GM19324 (cell line): ENCODE data around the gene NFIX.

Experiments used
- ATAC-seq: cut with Tn5 transposase; IDR thresholded peaks from one replicate; pipeline ENCODE4 v1.9.1; 2021; ENCODE audit warnings: mild to moderate bottlenecking, moderate library complexity; ENCODE audit not compliant: unreplicated experiment, low FRiP score

NFIX gene

DNA sequence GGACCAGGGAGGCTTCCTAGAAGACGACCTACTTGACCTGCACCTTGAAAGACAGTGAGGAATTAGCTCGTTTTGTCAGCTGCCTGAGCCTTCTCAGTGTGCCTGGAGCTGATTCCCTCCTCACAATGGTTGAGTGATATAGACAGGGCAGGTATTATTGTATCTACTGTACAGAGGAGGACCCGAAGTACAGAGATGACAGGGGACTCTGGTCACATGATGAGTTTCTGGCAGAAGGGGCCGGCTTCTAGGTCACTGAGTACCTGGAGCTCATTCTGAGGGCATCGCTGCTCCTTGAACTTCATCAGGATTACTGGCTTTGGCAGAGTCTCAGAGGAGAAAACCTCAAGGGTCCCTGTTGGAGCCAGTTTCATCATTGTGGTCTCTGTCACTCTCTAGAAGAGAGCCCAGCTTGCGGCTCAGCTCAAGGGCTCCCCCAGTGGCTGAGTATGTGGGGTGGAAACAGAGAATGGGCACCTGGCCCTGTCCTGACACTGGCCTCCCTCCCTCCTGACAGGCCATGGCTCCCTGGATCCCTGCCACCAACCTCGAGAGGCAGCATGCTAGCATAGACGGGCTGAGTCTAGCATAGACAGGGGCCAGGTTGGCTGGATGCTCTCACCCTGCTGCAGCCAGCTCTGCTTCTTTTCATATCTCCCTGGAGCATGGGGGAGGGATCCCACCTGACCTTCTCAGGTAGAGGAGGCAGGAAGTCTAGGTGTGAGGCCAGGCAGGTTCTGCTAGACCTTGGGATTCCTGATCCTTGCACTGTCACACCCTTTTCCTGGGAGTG is 38.7 kb downstream of the NFIX start:
- no peak for ATAC-seq

DNA sequence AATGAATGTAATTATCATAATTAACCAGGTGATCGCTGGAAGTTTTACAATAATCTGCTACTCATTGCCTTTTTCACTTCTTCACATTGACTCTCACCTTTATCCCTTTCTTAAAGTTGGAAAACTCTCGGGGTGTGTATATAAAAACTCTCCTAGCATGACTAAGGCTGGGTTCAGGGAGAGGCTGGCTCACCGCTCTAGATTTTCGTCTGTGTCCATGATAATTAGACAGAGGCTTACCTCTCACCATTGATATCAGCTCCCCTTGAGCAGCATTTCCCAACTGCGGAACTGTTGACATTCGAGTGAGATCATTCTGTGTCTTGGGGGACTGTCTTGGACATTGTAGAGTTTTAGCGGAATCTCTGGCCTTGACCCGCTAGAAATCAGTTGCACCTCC is 39.4 kb downstream of the NFIX start:
- no peak for ATAC-seq

DNA sequence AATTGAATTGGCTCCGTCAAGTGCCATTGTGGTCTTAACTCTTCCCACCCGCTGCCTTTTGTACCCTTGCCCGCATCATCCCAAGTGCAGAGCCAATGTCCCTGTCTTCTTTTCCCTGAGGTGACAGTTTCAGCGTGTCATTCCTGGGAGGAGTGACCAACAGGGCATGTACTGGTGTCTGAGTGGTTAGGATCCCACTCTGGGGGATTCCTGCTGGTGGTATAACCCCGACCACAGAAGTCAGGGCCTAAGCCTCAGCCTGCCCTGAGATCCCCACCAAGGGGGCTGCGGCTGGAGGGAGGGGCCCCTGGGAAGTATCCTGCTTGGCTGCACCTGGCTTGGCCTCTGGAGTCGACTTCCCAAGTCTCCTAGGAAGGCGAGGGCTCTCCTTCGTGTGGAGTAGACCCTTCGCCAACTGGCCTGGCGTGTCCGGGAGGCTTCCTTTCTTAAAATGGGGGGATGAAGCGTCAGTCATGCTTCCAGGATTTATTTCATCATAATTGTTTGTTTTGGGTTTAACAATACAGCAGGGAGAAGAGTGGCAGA is 40.6 kb downstream of the NFIX start:
- no peak for ATAC-seq

DNA sequence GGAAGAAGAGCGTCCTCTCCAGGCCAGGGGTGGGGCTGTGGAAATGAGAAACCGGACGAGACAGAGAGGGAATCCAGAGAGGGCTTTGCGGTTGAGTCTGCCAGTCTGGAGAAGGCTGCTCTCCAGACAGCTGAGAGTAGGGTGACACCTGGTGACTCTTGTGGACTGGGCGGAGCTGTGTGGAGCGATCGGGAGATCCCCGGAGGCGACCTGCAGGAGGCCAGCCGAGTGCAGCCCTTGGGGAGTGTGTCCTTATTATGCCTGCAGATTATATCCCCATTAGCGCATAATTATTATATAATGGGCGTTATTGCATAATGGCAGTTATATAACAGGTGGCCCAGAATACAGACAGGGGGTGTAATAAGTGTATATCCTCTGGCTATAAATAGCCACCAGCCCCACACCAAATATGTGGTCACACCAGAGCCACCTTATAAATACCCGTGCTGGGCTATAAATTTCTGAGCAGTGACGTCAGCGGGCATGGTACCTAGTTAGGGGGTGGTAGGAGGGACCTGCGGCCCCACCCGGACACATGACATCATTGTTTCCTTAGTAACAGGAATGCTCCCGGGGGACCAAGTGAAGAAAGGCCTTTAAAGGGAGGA is 41.2 kb downstream of the NFIX start:
- ATAC-seq, result no peak

DNA sequence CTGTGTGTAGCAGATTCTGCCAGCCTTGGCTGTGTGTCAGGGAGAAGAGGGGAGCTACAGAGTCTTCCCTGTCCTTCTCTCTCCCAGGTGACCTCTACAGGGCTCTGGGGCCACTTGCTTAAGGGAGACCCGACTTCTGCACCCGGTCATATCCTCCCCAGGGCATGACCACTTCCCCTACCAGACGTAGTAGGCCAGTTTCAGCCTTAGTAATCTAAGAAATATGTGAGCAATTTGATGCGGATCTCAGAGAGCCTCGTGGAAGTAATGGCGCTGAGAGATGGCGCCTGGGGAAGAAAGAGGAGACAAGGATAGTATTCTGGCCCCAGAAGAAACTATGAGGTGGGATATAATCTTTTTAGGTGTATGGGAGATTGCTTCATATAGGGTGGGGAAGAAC is 41.9 kb downstream of the NFIX start:
- ATAC-seq, result no peak

DNA sequence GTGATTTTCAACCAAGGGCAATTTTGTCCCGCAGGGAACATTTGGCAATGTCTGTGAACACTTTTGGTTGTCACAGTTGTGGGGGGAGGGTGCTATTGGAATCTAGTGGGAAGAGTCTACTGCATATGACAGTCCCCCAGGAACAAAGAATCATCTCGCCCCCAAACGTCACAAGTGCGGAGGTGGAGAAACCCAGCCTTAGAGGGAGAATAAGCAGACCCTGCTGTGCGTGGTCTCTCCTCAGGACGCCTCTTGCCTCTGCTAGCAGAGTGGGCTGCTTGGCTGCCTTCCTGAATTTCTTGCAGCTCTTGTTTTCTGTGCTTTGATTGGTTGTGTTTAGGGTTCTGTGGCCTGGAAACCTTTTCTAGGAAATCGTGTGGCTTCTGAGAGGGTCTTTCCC is 42.5 kb downstream of the NFIX start:
- no peak for ATAC-seq

DNA sequence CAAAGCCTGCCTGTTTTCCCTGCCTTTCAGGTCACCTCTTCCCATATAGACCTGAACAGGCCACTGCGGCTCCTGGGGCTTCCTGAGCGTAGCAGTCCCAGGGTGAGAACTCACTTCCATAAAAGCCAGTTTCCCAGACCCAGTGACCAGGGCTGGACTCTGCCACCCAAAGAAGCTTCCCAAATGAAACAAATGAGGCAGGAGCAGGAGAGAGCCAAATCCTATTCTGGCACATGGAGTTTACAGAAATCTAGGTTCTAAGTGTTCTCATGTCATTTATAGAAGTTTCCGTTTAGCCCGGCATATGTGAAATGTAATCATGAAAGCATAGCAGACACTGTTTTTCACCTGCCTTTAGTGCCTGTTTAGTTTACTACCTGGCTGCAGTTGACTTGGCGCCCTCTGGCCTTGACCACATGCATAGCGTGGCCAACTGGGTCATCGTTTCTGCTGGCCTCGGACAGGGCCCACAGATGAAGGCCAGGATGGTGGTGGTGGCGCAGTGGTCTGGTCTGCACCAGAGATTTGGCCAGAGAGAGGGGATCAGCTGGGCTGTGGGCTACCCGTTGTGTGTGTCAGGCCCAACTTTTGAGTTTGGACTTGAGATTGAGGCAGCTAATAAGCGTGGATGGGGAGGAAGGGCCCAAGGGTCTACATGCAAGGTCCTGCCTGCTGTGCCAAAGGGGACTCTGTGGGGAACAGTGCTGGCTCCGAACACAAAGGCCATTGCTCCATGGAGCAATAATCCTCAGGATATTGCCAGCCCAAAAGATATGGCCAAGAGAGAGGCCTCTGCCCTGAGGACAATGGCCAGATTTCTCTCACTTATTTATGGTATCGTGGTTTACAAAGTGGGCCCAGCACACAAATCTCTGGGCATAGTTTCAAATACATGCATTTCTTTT is 43.3 kb downstream of the NFIX start:
- no peak for ATAC-seq

DNA sequence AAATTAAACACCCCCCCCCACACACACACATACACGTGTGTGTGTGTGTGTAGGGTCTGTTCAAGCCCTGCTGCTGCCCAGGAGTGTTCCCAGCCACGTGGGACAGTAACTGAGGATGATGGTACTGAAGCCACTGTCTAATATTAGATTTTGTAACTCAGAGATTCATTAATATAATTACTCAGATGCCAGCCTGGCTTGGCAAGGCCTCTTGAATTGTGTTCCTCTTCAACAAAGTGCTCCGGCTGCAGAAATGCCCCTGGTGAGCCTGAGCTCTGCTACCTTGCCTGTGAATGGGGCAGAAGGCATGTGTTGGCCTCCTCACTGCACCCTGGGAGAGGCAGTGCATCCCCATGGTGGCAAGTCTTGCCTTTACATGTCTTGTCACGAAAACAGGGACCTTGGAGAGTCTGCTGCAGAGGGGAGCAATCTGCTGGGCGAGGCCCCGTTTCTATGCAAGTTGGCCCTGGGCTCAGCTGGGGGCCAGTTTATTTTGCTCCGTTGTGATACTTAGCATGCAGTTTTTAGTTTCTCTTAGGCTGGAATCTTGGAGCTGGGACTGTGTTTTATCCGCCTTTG is 44.0 kb downstream of the NFIX start:
- no peak for ATAC-seq

DNA sequence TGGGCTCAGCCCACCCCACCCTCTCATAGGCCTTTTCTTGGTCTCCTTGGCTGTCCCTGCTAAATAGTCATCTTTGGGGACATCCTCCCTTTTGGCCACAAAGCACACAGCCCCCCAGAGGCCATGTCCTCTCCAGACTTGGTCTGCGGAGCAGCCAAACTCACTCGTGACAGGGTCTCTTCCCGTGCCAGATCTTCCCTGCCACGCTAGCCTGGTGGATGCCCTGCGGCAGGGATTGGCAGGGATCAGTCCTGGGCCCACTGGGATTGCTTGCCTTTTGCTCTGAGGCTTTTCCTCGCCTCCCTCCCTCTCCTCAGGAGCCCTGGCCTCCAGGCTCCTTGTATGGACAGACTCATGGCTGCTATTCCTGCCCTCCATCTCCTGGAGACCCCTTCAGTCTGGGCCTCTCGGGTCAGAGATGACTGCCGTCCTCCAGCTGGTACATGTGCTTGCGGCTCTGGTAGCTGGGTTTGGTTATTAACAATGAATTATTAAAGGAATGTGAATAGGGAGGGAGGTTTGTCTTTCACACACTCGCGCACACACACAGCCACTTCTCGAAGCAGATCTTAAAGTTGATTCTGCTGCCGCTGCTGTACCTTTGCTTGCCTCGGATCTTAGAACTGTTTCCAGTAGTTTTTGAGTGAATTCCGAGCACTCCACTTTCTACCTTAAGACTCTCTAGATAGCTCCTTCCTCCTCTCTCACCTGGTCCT is 45.1 kb downstream of the NFIX start:
- no peak for ATAC-seq

DNA sequence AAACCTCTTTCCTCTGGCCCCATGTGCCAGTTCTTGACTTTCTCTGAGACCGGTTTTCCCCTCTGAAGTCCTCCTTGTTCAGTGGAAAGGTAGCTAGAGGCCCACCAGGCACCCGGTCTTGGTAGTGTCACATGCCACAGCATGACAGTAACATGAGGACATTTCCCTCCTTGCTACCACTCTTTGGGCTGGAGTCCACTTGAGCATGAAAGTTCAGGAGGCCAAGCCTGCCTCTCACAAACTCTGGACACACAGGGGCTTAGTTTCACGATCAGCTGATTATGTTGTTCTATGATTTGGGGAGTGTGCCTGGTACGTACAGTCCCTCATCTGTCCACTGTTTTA is 45.6 kb downstream of the NFIX start:
- ATAC-seq, result no peak

DNA sequence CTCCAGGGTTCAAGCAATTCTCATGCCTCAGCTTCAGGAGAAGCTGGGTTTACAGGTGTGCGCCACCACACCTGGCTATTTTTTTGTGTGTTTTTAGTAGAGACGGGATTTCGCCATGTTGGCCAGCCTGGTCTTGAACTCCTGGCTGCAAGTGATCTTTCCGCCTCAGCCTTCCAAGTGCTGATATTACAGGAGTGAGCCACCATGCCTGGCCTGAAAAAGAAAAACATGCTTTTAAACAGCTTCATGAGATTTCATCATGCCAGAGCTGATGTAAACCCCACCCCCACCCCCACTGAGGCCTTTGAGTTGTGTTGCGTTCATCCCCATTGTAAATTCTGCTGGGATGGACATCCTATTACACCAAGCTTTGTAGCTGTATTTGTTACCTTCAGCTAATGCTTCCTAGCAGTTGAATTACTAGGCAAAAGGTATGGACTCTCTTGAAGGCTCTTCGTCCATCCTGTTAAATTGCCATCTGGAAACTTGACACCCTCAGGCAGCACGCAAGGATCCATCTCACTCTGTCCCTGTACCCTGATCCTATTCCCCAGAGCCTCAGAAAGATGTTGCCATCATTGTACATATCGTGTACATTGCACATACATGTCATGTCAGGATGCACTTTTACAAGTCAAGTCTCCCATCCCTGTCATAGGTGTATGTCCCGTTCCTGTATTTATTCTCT is 47.3 kb downstream of the NFIX start:
- ATAC-seq, result no peak

DNA sequence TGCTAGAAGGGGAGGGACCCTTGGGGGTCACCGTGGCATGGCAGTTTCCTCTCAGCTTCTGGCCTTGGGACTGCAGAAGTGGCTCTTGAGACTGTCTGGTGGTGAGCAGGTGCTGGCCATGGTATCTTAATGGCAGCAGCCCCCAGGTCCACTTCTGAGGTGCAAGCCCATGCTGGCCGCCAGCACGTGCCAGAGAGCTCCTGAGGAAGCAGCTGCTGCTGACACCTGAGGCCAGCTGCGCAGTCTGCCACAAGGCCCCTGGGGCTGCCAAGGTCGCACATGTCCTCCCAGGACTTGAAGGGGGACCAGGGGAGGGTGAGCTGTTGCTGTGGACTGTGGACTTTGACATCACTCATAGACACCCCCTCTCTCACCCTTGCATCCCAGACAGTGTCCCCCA is 48.0 kb downstream of the NFIX start:
- ATAC-seq, result no peak

DNA sequence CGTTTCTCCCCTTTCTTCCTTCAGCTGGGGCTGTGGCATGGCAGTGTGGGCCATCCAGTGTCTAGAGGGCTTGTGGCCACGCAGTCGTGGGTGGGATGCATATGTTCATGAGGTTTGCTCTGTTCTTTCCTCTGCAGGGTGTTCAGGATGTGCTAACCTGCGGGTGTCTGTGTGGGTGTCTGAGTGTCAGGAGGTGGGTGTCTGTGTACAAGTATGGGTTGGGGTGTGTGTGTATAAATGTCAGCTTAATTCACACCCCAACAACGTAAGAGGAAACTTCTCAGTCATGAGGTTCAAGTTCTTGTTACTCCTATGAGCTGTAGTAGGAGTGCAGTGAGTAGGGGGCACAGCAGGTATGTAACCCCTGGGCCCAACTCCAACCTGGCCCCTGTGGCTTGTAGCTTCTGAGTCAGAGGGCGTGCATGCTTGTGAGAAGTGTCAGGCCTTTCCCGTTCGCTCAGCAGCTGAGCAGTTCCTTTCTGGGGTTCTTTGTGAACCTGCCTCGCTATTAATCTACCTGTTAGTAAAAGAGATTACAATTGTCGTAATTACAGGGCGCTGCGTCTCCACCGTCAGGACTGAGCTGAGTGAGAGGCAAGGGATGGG is 49.1 kb downstream of the NFIX start:
- no peak for ATAC-seq

DNA sequence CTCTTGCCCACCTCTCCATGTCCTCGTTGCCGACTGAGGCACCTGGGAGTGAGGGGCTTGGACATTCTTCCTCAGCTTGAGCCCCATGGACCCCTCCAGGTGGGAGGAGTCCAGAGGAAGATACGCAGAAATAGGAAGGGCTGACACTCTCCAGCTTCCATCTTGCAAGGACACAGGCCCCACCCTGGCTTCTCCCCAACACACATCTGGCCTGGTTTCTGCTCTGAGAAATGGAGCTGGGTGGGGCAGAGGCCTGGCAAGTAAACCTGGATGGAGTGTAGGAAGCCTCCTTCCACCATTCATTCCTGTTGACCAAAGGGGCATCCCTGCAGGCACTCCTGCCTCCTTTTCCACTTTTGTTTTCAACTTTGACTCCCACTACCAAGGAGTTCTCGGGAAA is 50.5 kb downstream of the NFIX start:
- no peak for ATAC-seq

DNA sequence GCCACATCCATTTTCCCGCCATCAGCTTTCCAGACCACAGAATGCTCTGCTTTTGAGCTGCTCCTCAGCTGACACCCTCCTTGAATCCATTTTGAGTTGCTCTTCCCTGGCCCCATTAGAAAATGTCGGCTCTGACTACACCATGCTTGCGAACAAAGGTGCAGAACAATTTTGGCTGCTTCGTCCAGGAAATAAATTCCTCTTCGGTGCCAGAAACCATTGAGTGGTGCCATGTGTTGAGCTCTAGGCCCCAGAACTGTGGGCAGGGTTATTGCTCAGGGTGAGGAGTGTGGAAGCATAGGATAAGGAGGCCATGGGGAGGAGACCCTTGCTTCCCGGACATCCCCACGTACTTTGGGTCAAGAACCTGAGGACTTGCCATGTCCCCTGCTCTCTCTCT is 52.1 kb downstream of the NFIX start:
- no peak for ATAC-seq

DNA sequence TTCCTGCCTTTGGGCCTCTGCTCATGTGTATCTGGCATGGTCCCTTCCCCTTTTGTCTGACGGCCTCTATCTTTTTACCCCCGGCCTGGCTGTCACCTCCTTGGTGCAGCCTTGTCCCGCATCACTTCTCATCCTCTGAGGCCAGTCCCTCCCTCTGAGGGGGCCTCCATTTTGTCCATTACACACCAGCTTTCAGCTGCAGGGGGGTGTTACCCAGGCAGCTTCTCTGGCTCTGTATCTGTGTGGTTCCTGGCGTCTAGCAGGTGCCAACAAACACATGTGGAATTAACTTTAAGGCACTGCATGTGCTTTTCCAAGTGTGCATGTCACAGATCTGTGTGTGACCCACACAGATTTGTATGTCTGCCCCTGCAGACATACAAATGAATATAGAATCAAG is 55.0 kb downstream of the NFIX start:
- ATAC-seq, result no peak

DNA sequence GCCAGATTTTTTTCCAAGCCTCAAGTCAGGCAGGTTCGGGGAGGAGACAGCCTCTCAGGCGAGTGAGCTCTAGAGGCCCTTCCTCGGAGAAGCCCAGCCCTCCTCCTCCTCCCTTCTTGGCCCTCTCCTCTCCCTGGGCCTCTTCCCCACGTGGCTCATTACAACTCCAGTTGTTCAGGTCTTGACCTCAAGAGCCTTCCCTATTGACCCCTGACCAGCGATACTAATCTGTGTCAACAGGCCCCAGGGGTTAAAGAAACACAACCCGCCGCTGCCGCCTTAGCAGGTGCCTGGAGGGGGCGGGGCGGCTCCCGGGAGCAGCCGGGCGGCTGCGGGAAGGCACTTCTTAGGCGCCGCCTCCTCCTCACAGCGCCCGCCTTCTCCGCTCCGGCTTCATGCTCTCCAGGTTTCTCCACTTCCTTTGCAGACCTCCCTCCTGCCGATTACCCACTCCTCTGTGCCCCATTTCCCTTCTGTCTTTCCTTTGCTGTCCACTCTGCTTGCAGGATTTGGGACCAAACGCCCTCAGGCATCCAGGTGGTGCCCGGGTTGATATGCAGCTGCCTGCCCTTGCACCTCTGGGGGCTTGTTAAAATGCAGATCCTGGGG is 56.4 kb downstream of the NFIX start:
- no peak for ATAC-seq

DNA sequence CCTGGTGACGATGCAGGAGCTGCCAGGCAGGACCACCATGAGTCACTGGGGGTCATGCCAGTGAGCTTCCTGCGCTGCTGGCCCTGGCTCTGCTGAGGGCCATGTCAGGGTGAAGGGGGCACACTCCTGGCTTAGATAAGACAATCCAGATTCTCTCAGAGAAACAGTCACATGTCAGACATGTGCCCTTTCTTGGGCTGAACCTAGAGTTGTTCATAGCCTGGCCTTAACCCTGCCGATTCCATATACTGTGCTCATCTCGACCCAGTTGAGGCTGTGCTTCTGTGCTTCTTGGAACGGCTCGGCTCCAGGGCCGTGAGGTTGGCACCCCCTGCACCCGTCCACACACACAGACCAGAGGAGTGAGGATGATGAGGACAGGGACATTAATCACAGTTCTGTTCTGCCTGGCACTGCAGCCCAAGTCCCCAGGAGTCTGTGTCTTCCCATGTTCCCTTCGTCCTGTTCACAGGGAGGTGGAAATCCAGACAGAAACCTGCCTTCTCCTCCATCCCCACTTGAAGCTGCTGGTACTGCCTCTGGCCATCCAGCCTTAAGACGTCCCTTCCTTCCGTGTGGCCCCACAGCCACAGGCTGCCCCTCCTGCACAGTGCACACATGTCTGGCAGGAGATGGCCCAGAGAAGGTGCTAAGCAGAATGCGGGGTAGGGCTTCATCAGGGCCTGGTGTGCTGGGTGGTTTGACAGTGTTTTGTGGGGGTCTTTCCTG is 57.3 kb downstream of the NFIX start:
- no peak for ATAC-seq
